CD14-positive monocyte (primary cell): ENCODE results near the gene ACAP3. TPM values are rescaled to one million over a fixed set of nuclear protein-coding genes. Genes with fewer than 3 reads are reported as not detected.
A peak's percentile ranks its signal among the peaks of the same experiment; 100 is the strongest.

Source experiments
- DNase-seq, 3 donors: peaks; one replicate each; pipeline ENCODE4 v3.0.0-alpha.2; 2011 to 2022
- H2AFZ ChIP-seq: 2 replicates; pipeline ENCODE4 v1.6.0; 2012; ENCODE audit warnings: mild to moderate bottlenecking, low read depth, low read length, inconsistent platforms; ENCODE audit not compliant: insufficient read depth, poor library complexity, severe bottlenecking
- H3K27ac ChIP-seq, 2 donors: 1 replicate in 1 of 2; 2 replicates in 1 of 2; pipeline ENCODE4 v1.5.1; 2012 to 2013; ENCODE audit warnings: low read length in 2 of 2, control low read depth in 1 of 2, inconsistent platforms in 1 of 2, low read depth in 1 of 2, mild to moderate bottlenecking in 1 of 2
- H3K27me3 ChIP-seq, 2 donors: one replicate each; pipeline versions ENCODE4 v1.6.0 to v1.6.1; 2011 to 2013; ENCODE audit warnings: low read length in 2 of 2; ENCODE audit not compliant: control insufficient read depth in 2 of 2, insufficient read depth in 2 of 2
- H3K36me3 ChIP-seq, 2 donors: replicated peaks in 1 of 2; 1 replicate in 1 of 2; 2 replicates in 1 of 2; pipeline versions ENCODE4 v1.5.1 to v1.6.1; 2012 to 2013; ENCODE audit warnings: low read length in 2 of 2, control low read depth in 1 of 2, inconsistent platforms in 1 of 2, mild to moderate bottlenecking in 1 of 2; ENCODE audit not compliant: insufficient read depth in 2 of 2, control insufficient read depth in 1 of 2
- H3K4me1 ChIP-seq, 2 donors: 1 replicate in 1 of 2; 2 replicates in 1 of 2; pipeline versions ENCODE4 v1.5.1 to v1.6.1; 2012 to 2013; ENCODE audit warnings: low read length in 2 of 2, control low read depth in 1 of 2, inconsistent platforms in 1 of 2, mild to moderate bottlenecking in 1 of 2, moderate library complexity in 1 of 2; ENCODE audit not compliant: insufficient read depth in 2 of 2, control insufficient read depth in 1 of 2
- H3K4me2 ChIP-seq: replicated peaks from 2 replicates; pipeline ENCODE3; 2012; ENCODE audit warnings: low read length, moderate library complexity, mild to moderate bottlenecking; ENCODE audit not compliant: poor library complexity, severe bottlenecking; ENCODE audit errors: extremely low read depth
- H3K4me3 ChIP-seq, 3 experiments: fragments of 200-600 bp in 1 of 3; sonication (generic) in 1 of 3; replicated peaks in 1 of 3; 1 replicate in 2 of 3; 2 replicates in 1 of 3; pipeline ENCODE4 v1.5.1; 2011 to 2013; ENCODE audit warnings: low read length in 3 of 3, mild to moderate bottlenecking in 3 of 3, control low read depth in 2 of 3, low read depth in 2 of 3, inconsistent platforms in 1 of 3, moderate library complexity in 1 of 3
- H3K79me2 ChIP-seq: 2 replicates; pipeline ENCODE4 v1.6.0; 2012; ENCODE audit warnings: mild to moderate bottlenecking, control low read depth, inconsistent platforms, low read length, moderate library complexity; ENCODE audit not compliant: insufficient read depth
- H3K9ac ChIP-seq: 2 replicates; pipeline ENCODE4 v1.6.0; 2017; ENCODE audit warnings: low read length, mild to moderate bottlenecking; ENCODE audit not compliant: insufficient read depth, poor library complexity, severe bottlenecking
- H3K9me3 ChIP-seq, 2 donors: replicated peaks in 1 of 2; 1 replicate in 1 of 2; 2 replicates in 1 of 2; pipeline versions ENCODE4 v1.5.1 to v1.6.1; 2012 to 2013; ENCODE audit warnings: low read length in 2 of 2, control low read depth in 1 of 2; ENCODE audit not compliant: control insufficient read depth in 1 of 2, insufficient read depth in 1 of 2
- H4K20me1 ChIP-seq: 2 replicates; pipeline ENCODE4 v1.6.0; 2012; ENCODE audit warnings: mild to moderate bottlenecking, low read length, control low read depth, moderate library complexity; ENCODE audit not compliant: insufficient read depth
- H3K27ac Mint-ChIP-seq, 7 donors: one replicate each; pipeline ENCODE4 v1.8.0; 2020; ENCODE audit warnings: mild to moderate bottlenecking in 7 of 7, mixed read lengths in 7 of 7, moderate library complexity in 6 of 7, inconsistent platforms in 2 of 7
- H3K27me3 Mint-ChIP-seq, 3 donors: one replicate each; pipeline ENCODE4 v1.8.0; 2021 to 2022; ENCODE audit warnings: low read depth in 3 of 3, mild to moderate bottlenecking in 3 of 3, mixed read lengths in 3 of 3, moderate library complexity in 3 of 3, inconsistent platforms in 1 of 3
- H3K36me3 Mint-ChIP-seq, 2 donors: one replicate each; pipeline ENCODE4 v1.8.0; 2020; ENCODE audit warnings: mixed read lengths in 2 of 2, inconsistent platforms in 1 of 2, mild to moderate bottlenecking in 1 of 2
- H3K4me1 Mint-ChIP-seq: one replicate; pipeline ENCODE4 v1.8.0; 2020; ENCODE audit warnings: mild to moderate bottlenecking, mixed read lengths
- H3K4me3 Mint-ChIP-seq, 2 donors: one replicate each; pipeline ENCODE4 v1.8.0; 2020; ENCODE audit warnings: mild to moderate bottlenecking in 2 of 2, mixed read lengths in 2 of 2, moderate library complexity in 1 of 2
- H3K9me3 Mint-ChIP-seq, 7 donors: one replicate each; pipeline ENCODE4 v1.8.0; 2020 to 2022; ENCODE audit warnings: mixed read lengths in 7 of 7, mild to moderate bottlenecking in 6 of 7, moderate library complexity in 6 of 7, inconsistent platforms in 2 of 7
- WGBS: methylation state at CpG from one replicate; pipeline ENCODE4 v1.1.5; 2013; ENCODE audit warnings: missing lambda C conversion rate; ENCODE audit not compliant: insufficient coverage; 5-methylcytosine and 5-hydroxymethylcytosine counted together
- intact Hi-C, 2 donors: fragments of 100-400 bp; cut with micrococcal nuclease; formaldehyde crosslinking; loops; one replicate each; pipeline versions ENCODE4 v1.15.0 to v1.15.1; 2023
- polyA plus RNA-seq, 3 donors: library from polyadenylated mRNA; depleted of rRNA in 1 of 3; unstranded in 2 of 3; stranded (reverse) in 1 of 3; fragments of 300-500 nt in 2 of 3; fragments of >200 nt in 1 of 3; fragmentation: Illumina TruSeq in 2 of 3; gene quantifications; 1 replicate in 2 of 3; 2 replicates in 1 of 3; pipeline ENCODE4 v1.2.3, GENCODE V29; 2012 to 2021
- TF ChIP-seq, protein P1 (sequence below): fragments of 200-600 bp; IDR thresholded peaks from one replicate; pipeline ENCODE4 v1.8.0; 2022; ENCODE audit warnings: antibody characterized with exemption, mild to moderate bottlenecking

The ACAP3 gene
- polyA plus RNA-seq, 3 donors = 3.5 to 132 (median 4.0) TPM

DNA sequence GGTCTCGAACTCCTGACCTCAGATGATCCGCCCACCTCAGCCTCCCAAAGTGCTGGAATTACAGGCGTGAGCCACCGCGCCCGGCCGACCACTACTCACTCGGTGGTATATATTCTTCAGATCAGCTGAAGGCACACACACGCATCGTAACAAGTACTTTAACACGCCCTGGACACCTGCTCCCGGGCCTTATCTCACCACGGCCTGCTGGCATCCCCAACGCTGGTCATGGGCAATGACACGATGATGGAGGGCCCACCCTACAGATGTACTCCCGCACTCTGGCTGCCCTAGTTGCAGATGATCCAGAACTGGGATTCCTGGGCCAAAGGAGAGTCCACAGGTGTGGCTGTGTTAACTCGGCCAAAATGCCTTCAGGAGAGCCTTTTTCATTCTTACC lies 45.7 kb downstream of the ACAP3 start:
- TF ChIP-seq, protein P1, sequence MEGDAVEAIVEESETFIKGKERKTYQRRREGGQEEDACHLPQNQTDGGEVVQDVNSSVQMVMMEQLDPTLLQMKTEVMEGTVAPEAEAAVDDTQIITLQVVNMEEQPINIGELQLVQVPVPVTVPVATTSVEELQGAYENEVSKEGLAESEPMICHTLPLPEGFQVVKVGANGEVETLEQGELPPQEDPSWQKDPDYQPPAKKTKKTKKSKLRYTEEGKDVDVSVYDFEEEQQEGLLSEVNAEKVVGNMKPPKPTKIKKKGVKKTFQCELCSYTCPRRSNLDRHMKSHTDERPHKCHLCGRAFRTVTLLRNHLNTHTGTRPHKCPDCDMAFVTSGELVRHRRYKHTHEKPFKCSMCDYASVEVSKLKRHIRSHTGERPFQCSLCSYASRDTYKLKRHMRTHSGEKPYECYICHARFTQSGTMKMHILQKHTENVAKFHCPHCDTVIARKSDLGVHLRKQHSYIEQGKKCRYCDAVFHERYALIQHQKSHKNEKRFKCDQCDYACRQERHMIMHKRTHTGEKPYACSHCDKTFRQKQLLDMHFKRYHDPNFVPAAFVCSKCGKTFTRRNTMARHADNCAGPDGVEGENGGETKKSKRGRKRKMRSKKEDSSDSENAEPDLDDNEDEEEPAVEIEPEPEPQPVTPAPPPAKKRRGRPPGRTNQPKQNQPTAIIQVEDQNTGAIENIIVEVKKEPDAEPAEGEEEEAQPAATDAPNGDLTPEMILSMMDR = no peak
- Mint-ChIP-seq H3K9me3 (peaks cover 0 to 2% (median 0%) of the 10 kb centered on the region in 7 donors), H3K4me3 (no peak overlapping the region), H3K36me3 (peaks cover 57 to 82% of the 10 kb centered on the region in 2 donors), H3K27ac (no peak overlapping the region), H3K4me1 (peaks cover 22% of the 10 kb centered on the region), H3K27me3 (peaks cover 0 to 2% (median 0%) of the 10 kb centered on the region in 3 donors)
- H4K20me1 ChIP-seq = peaks cover 89% of the 10 kb centered on the region
- 97% methylated on average over 15 of the region's 17 CpGs for WGBS
- no peaks in the 10 kb centered on the region for H3K27me3 ChIP-seq
- no peak overlapping the region for H3K4me3 ChIP-seq
- peaks cover 61 to 87% of the 10 kb centered on the region in 2 donors for H3K36me3 ChIP-seq
- H3K4me2 ChIP-seq = no peak overlapping the region
- H2AFZ ChIP-seq = no peak overlapping the region
- DNase-seq = no peak
- H3K9ac ChIP-seq = no peak overlapping the region
- peaks cover 28% of the 10 kb centered on the region for H3K79me2 ChIP-seq
- intact Hi-C loops = no loop called here
- H3K9me3 ChIP-seq = no peaks in the 10 kb centered on the region
- H3K27ac ChIP-seq = no peak overlapping the region
- H3K4me1 ChIP-seq = peaks cover 15 to 18% of the 10 kb centered on the region in 2 donors

GRCh38 chr1:1260843-1261560 lies 46.7 kb downstream of the ACAP3 start:
- peaks cover 15 to 18% of the 10 kb centered on the region in 2 donors for H3K4me1 ChIP-seq
- Mint-ChIP-seq H3K4me3 (peak overlapping the region in 1 of 2 donors; percentile 30), H3K27me3 (peaks cover 0 to 2% (median 0%) of the 10 kb centered on the region in 3 donors), H3K9me3 (peaks cover 0 to 2% (median 0%) of the 10 kb centered on the region in 7 donors), H3K36me3 (peaks cover 62 to 86% of the 10 kb centered on the region in 2 donors), H3K27ac (peak overlapping the region; percentile 63 to 88 (median 83)), H3K4me1 (peaks cover 22% of the 10 kb centered on the region)
- H3K79me2 ChIP-seq = peaks cover 25% of the 10 kb centered on the region
- H3K9ac ChIP-seq = no peak overlapping the region
- no peak overlapping the region for H2AFZ ChIP-seq
- H3K9me3 ChIP-seq = no peaks in the 10 kb centered on the region
- H3K4me2 ChIP-seq = peak overlapping the region; percentile 1
- H4K20me1 ChIP-seq = peaks cover 94% of the 10 kb centered on the region
- WGBS = 54% methylated on average over 12 of the region's 16 CpGs
- H3K4me3 ChIP-seq = no peak overlapping the region
- H3K27ac ChIP-seq = peak overlapping the region; percentile 42 to 66
- TF ChIP-seq, protein P1 = no peak
- no peaks in the 10 kb centered on the region for H3K27me3 ChIP-seq
- DNase-seq = no peak
- H3K36me3 ChIP-seq = peaks cover 62 to 91% of the 10 kb centered on the region in 2 donors
- intact Hi-C loops = no loop called here
